CD4-positive, alpha-beta T cell treated with Interferon alpha-2 for 1 hour (primary cell): ENCODE results near the gene NAA25.
"Not testable (repeated sequence)": the region's sequence is repeated elsewhere in the genome, so short reads cannot be mapped to it uniquely, and the experiment has no call there.

Experiments used
- DNase-seq, 2 donors: peaks; one replicate each; pipeline ENCODE4 v3.0.0-alpha.2; 2020 to 2022

NAA25 gene

DNA sequence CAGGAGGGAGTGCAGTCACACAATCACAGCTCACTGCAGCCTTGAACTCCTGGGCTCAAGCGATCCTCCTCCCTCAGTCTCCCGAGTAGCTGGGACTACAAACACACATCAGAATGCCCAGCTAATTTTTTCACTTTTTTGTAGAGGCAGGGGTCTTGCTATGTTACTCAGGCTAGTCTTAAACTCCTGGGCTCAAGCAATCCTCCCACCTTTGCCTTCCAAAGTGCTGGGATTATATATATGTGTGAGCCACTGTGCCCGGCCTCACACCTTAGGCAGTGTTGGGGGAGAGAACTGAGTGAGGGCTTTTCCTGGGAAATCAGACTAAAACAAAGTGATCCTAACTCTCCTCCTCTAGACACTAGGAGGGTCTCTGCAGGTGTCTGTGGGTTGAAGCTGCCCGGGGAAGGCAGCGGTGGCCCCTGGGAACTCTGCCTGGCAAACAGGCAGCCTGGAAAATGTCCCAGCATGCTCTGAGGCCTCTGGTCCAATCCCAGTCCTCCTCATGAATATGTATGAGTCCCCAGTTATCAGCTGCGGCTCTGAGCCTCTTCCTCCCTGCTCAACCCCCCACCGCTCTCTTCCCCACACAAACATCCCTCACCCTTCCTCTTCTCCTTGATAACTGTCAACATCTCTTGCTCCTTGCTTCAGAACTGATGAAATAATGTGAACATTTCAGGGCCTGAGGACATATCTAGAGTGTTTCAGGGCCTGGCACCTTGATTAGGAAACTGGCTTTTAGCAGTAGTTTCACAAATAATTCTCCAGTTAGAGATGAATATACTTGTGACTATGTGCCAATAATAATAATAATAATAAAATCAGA lies 7.9 kb upstream of the NAA25 start:
- peak; percentile 14 to 15 for DNase-seq

DNA sequence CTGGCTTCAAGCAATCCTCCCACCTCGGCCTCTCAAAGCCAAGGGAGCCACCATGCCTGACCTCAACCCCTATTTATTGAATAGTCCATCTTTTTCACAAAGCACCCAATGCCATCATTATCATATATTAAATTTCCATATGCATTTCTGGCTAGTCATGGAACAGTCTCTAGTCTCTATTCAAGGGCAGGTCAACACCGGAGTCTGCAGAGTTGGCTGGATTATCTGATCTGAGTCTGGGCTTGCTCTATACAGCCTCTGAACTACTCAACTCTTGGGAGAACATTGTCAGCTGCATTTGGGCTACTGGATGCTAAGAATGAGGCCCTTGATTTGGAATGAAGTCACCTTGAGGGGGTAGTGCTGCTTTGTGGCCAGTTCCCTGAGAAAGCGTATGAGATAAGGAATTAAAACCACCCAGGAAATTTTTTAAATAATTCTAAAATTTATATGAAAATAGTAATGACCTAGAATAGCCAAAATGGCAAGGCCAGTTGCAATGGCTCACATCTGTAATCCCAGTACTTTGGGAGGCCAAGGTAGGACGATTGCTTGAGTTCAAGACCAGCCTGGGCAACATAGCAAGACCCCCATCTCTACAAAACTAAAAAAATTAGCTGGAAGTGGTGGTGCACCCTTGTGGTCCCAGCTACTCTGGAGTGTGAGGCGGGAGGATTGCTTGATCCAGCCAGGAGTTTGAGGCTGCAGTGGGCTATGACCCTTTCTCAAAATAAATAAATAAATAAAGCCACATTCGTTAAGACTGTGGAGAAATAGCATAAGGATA lies 6.9 kb upstream of the NAA25 start:
- DNase-seq, result no peak

DNA sequence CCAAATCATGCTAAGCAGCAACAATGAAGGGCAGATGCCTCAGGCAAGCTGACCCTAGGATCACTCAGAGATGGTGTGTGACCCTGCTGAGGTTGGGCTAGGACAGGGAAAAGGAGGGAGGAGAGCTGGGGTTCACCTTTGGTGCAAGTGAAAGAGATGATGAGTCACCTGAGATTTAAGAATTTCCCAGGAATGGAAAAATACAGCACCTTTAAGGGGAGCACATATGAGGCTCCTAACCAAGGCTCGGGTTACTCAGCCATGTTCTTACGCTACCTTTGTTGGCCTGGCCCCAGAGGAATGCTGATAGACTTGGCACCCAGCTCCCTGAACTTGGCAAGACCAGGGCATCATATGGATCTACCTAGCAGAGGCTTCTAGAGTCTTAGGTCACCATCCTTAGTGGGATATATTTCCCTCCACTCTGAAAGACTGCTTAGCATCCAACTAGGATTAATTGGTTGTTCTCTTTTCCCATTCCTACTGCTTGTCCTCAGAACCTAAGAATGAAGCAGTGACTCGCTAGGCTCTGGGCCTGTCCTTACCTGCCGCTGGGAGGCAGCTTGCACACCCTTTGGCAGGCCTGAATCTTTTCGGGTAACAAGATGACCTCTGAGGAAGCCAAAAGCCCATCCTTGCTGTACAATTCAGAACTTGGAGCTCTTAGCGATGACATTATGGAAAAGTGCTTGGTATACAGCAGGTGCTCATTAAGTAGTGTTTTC lies 4.0 kb upstream of the NAA25 start:
- no peak for DNase-seq

DNA sequence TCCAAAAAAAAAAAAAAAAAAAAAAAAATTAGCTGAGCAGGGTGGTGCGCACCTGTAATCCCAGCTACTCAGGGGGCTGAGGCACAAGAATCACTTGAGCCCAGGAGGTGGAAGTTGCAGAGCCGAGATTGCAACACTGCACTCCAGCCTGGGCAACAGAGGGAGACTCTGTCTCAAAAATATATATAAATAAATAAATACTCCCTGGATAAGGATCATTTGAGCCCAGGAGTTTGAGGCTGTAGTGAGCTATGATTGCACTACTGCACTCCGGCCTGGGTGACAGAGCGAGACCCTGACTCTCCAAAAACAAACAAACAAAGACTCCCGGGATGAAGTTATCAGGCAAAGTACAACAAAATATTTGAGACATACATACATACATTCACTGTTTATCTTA lies 3.3 kb upstream of the NAA25 start:
- no peak for DNase-seq

DNA sequence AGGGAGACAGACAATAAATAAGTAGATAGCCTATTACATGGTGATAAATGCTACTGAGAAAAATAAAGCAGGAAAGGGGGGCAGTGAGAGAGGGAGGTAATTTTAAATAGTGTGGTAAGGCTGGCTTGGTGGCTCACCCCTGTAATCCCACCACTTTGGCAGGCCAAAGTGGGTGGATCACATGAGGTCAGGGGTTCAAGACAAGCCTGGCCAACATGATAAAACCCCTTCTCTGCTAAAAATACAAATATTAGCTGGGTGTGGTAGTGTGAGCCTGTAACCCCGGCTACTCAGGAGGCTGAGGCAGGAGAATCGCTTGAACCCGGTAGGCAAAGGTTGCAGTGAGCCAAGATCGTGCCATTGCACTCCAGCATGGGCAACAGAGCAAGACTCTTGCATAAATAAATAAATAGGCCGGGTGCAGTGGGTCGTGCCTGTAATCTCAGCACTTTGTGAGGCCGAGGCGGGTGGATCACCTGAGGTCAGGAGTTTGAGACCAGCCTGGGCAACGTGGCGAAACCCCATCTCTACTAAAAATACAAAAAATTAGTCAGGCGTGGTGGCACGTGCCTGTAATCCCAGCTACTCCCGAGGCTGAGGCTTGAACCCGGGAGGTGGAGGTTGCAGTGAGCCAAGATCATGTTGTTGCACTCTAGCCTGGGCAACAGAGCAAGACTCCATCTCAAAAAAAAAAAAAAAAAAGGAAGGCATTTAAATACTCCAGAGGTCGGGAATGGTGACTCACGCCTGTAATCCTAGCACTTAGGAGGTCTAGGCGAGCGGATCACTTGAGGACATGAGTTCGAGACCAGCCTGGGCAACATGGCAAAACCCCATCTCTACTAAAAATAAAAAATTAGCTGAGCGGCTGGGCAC lies 2.4 kb upstream of the NAA25 start:
- DNase-seq, result not testable (repeated sequence)

DNA sequence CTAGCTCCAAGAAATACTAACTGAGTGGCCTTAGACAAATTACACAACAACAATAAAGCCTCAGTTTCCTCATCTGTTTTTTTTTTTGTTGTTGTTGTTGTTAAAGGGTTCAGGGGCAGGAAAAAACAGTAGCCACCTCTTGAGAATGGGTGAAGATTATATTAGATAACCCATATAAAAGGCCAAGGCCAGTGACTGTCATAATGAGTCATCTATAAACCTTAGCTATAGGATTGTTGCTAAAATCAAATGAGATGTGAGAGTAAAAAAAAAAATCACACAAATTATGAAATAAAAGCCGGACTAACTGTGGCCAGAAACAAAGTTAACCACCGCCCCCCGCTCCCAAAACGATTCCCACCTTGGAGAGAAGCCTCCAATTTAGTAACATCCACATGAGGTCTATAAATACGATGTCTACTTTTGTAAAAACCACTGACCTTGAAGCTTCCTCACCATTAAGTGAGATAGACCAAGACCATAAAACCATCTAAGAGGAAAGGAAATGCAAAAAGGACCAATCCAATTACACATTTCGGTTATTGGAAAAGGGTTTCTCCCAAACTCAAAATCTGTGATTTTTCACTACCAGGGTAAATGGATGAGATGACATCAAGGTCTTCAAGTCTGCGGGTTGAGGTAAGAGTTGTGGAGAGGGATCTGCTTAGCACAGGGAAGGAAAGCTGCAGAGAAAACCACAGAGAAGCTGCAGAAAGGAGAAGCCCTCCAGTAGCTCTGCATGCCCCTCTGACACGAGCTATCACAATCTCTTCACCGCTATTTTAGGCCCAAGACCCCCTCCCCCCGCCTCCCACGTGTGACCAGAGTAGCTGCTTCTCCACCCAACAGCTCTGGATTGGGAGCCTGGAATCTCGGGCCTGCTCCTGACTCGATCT lies 1.0 kb downstream of the NAA25 start:
- DNase-seq, result peak in 1 of 2 donors; percentile 25

DNA sequence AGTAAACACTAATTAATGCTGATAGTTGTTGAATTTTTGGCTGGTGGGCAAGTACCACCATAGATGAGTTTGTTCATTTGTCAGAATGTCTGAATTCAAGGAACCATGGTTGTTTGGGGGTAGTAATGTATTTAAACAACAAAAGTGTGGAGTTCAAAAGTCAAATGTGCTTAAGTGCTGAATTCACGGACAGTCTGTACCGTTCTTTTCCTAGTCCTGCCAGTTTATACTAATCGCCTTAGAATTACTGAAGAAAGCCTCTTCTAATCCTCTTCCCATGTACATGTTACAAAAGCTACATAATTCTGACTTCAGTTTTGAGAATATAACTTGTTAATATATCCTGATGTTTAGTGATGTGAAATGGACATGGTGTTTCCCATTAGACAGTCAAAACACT lies 2.7 kb downstream of the NAA25 start:
- no peak for DNase-seq

DNA sequence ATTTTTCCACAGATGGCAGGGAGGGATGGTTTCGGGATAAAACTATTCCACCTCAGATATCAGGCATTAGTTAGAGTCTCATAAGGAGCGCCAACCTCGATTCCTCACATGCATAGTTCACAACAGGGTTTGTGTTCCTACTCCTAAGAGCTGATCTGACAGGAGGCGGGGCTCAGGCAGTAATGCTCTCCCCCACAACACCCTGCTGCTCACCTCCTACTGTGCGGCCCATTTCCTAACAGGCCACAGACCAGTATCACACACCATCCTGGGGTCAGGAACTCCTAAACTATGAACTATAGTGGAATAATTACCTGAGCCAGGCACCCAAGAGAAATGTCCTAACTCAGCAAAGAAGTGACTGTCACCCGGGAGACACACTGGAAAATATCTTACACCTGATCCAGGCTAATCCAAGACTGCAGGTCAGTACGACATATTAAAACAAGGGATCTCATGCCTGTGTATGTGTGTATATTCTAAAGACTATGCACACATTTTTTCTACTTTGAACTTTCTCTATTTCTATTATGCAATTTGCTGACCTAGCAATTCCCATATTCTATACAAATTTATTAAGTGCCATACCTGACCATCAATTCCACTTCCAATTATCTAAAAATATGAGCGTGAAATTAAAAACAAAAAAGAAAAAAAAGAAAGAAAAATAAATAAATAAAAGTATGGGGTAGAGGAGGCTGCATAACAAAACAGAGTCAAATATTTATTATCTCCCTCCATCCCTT lies 4.7 kb downstream of the NAA25 start:
- DNase-seq, result no peak

DNA sequence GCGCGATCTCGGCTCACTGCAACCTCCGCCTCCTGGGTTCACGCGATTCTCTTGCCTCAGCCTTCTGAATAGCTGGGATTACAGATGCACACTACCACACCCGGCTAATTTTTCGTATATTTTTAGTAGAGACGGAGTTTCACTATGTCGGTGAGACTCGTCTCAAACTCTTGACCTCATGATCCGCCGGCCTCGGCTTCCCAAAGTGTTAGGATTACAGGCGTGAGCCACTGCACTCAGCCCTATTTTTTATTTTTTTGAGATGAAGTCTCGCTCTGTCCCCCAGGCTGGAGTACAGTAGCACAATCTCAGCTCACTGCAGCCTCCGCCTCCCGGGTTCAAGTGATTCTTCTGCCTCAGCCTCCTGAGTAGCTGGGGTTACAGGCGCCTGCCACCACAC lies 5.8 kb downstream of the NAA25 start:
- not testable (repeated sequence) for DNase-seq

DNA sequence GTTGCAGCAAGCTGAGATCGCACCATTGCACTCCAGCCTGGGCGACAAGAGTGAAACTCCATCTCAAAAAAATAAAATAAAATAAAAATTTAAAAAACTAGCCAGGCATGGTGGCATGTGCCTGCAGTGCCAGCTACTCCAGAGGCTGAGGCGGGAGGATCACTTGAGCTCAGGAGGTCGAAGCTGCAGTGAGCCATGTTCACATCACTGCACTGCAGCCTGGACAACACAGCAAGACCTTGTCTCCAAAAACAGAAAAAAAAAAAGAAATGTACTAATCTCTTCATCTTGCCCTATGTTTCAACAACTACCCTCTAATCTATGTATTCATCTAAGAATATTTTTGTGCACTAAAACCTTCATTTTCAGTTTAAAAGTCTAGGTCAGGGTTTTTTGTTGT lies 6.5 kb downstream of the NAA25 start:
- no peak for DNase-seq

DNA sequence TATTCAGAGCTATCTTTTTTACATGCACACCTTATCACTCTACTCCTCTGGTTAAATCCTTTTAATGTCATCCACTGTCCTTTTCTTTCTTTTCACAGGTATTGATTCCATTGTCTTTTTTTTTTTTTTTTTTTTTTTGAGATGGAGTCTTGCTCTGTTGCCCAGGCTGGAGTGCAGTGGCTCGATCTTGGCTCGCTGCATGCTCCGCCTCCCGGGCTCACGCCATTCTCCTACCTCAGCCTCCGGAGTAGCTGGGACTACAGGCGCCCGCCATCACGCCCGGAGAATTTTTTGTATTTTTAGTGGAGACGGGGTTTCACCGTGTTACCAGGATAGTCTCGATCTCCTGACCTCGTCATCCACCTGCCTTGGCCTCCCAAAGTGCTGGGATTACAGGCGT lies 8.1 kb downstream of the NAA25 start:
- DNase-seq, result not testable (repeated sequence)

DNA sequence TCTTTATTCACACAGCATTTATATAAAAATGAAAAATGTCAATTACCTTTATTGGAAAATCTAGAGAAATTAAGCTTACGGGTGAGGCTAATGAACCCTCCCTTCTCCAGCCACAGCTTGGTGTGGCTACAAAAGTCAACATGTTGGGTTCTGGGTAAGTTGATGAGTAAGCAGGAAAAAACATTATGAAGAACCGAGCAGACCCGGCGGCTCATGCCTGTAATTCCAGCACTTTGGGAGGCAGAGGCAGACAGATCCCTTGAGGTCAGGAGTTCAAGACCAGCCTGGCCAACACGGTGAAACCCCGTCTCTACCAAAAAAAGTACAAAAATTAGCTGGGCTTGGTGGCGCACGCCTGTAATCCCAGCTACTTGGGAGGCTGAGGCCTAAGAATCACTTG lies 10.9 kb downstream of the NAA25 start:
- DNase-seq, result no peak

DNA sequence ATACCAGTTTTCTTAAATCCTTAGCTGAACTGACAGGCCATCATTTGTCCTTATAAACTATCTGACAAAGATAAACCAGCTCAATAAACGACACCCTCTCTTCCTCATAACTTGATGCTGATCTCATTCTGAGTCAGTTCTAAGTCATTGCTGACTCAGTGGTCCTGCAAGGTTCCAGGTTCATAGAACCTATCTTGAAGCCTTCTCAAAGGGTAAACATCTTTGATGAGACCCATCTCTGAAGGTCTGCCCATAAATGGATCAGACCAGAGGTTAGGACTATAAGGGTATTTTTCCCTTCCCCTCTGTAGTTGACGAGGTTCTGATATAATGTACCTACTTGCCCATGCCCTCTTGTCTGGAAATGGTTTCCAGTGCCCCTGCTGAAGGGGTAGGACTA lies 11.9 kb downstream of the NAA25 start:
- DNase-seq, result no peak

DNA sequence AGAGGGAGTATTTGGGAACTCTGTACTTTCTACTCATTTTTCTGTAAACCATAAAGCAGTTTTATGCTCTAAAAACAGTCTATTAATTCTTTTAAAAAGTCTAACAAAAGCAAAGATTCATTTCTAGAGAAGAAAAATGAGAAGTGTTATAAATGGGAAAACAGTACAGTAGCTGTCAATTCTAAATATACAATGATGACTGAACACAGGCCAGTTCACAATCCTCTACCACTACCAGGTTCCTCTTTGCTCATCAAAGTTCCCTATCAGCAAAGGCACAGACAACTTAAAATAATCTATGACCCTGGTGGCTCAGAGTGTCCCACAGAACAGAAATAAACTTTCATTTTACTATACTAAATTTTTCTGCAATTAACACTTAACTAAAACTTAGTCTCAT lies 12.5 kb downstream of the NAA25 start:
- no peak for DNase-seq

DNA sequence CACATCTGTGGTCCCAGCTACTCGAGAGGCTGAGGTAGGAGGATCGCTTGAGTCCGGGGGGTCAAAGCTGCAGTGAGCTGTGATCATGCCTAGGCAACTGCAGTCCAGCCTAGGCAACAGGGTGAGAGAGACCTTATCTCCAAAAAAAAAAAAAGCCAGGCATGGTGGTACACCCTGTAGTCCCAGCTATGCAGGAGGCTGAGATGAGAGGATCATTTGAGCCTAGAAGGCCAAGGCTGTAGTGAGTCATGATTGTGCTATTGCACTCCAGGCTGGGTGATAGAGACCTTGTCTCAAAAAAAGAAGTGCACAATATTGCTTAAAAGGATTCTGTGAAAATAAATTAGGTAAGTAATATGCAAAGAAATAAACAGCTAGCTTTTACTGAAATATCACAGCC lies 17.0 kb downstream of the NAA25 start:
- DNase-seq, result no peak

DNA sequence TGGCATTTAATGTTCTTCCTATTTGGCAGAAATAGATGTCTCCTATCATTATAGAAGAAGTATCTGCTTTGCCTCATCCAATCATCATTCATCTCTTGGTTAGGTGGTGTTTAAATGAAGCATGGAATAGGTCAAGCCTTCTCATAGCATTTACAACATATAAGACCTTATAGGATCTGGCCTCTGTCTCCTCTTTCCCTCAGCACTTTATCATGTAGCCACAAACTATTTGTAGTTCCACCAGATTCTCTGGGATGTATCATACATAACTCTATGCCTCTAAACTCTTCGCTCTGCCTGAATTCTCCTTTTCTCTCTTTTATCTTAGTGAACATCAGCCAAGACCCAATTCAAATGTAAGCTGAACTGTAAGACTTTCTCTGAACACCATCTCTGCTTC lies 20.7 kb downstream of the NAA25 start:
- DNase-seq, result no peak

DNA sequence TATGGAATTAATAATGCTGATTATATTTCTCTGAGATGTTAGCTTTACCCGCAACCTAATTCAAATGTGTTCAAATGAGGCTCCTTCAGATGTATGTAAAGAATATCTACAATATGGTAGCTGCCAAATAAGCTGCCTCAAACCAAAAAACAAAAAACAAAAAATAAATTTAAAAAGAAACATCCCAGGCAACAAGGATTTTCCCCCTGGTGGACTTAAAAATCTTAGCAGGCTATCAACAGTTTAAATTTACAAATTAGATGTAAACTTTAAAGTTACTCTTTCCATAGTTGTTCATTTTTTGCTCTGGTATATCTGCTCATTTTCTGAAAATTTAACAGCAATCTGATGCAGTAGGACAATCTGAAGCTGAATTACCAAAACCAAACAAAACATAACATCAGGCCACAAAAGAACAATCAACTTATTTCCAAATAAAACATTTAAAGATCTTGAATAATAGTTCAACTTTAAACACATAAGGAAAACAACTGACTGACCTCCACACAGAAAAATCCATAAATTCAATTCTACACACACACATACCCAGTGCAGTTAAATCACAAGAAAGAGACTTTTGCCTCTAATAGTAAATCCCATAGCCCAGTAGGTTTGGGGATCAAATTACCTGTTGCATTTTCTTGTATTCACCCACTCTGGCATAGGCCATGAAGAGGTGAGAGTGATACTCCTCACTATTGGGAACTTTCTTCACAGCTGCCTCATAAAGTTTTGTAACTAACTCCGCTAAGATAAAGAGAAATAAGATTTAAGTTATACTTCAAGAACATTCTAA lies 21.3 kb downstream of the NAA25 start:
- no peak for DNase-seq

DNA sequence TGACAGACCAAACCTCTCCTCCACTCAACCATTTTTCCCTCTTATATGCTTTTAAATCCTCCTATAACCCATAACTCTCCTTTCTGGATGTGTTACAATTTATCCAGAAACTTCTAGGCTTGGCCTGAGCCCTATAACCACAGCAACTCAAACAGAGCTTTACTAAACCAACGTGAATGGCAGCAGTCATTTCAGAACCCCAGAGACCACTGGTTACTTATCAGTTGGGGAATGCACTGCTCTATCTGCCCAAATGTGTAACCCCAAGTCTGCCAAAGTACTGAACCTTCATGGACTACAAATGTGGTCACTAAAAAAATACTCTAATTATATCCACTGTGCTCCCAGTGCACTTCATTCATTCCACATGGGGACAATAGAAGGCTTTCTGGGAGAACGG lies 42.0 kb downstream of the NAA25 start:
- no peak for DNase-seq

DNA sequence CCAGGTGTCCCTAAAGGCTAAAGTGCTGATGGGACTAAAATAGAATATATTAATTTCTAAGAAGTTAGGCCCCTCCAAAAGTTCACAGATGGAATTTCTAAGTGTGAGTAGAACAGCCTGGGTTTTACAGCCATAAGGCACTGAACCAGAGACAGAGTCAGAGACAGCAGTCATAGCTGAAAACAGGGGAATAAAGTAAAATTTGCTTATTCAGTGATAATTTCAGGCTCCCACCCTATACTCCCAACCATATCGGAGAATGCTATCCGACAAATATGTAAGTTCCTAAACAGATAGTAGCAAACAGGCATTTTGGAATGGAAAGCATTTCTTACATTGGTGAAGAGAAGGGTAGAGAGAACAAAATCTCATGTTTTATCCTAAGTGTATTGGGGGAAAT lies 45.3 kb downstream of the NAA25 start:
- DNase-seq, result no peak

DNA sequence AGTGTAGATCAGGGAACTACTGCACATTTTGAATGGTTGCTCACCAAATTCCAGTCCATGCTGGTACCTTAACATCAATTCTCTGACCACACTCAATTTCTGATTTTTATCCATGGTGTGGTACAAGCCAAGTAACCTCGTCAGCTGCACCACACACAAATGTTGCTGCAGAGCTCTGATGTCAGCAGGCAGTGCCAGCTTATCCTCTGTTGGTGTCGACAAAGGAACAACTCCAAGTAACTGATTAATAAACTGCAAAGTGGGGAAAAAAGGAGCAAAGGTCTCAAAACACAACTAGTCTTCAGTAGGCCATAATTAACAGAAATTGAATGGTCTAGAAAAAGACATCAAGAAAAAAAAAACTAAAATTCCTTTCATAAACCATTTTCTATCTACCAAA lies 47.4 kb downstream of the NAA25 start:
- no peak for DNase-seq
